ENCODE measurements around the gene FAM168B.

Gene FAM168B

GRCh38 chr2:131055169-131056065 is 37.8 kb downstream of the FAM168B start:
- peak; percentile 40 for DNase-seq (ENCODE audit: low read depth, low spot score)

- DNase-seq (ENCODE audit: low read depth, low spot score) = no peak
Observed at GRCh38 chr2:131054488-131054887, 38.8 kb downstream of the FAM168B start.

- no peak for DNase-seq (ENCODE audit: low read depth, low spot score)
Observed at GRCh38 chr2:131052741-131053263, 40.5 kb downstream of the FAM168B start.

GRCh38 chr2:131050896-131051295 is 42.4 kb downstream of the FAM168B start:
- DNase-seq (ENCODE audit: low read depth, low spot score) = no peak

GRCh38 chr2:131049150-131049718 is 44.0 kb downstream of the FAM168B start:
- no peak for DNase-seq (ENCODE audit: low read depth, low spot score)

- DNase-seq (ENCODE audit: low read depth, low spot score) = no peak
Observed at GRCh38 chr2:131048641-131049040, 44.6 kb downstream of the FAM168B start.

GRCh38 chr2:131047920-131048560 is 45.2 kb downstream of the FAM168B start:
- no peak for DNase-seq (ENCODE audit: low read depth, low spot score)

GRCh38 chr2:131046918-131047652 is 46.2 kb downstream of the FAM168B start:
- no peak for DNase-seq (ENCODE audit: low read depth, low spot score)

GRCh38 chr2:131046028-131046917 is 47.0 kb downstream of the FAM168B start:
- no peak for DNase-seq (ENCODE audit: low read depth, low spot score)

GRCh38 chr2:131045286-131046027 is 47.8 kb downstream of the FAM168B start:
- DNase-seq (ENCODE audit: low read depth, low spot score) = no peak

GRCh38 chr2:131044757-131045150 is 48.5 kb downstream of the FAM168B start:
- no peak for DNase-seq (ENCODE audit: low read depth, low spot score)

- no peak for DNase-seq (ENCODE audit: low read depth, low spot score)
Observed at GRCh38 chr2:131044075-131044756, 49.0 kb downstream of the FAM168B start.

- no peak for DNase-seq (ENCODE audit: low read depth, low spot score)
Observed at GRCh38 chr2:131043199-131044074, 49.8 kb downstream of the FAM168B start.

- no peak for DNase-seq (ENCODE audit: low read depth, low spot score)
Observed at GRCh38 chr2:131042148-131042775, 51.0 kb downstream of the FAM168B start.

- no peak for DNase-seq (ENCODE audit: low read depth, low spot score)
Observed at GRCh38 chr2:131041402-131042147, 51.7 kb downstream of the FAM168B start.

- no peak for DNase-seq (ENCODE audit: low read depth, low spot score)
Observed at GRCh38 chr2:131040661-131041401, 52.4 kb downstream of the FAM168B start.

Measured in astrocyte of the hippocampus (primary cell).